ENCODE data around the gene KDM4C.

KDM4C gene

GRCh38 chr9:6909181-6909580 is 151.4 kb downstream of the KDM4C start:
- no peak for DNase-seq

DNA sequence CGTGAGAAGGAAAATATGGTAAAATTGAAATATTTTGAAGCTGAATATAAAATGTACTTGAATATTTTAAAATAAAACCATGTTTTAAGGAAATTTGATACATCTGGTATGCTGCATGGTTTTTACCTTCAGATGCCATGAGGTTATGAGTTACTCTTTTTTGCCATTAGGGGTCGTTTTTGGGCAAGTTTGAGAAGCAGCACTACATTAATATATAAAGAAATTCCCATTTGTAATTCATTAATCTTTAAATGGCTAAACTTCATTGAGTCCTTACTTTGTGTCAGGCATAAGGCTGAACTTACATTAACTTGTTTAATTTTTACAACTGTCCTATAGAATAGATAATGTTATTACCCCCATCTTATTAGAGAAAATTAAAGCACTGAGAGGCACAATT is 152.3 kb downstream of the KDM4C start:
- no peak for DNase-seq

GRCh38 chr9:6910497-6910896 is 152.7 kb downstream of the KDM4C start:
- DNase-seq, result no peak

DNA sequence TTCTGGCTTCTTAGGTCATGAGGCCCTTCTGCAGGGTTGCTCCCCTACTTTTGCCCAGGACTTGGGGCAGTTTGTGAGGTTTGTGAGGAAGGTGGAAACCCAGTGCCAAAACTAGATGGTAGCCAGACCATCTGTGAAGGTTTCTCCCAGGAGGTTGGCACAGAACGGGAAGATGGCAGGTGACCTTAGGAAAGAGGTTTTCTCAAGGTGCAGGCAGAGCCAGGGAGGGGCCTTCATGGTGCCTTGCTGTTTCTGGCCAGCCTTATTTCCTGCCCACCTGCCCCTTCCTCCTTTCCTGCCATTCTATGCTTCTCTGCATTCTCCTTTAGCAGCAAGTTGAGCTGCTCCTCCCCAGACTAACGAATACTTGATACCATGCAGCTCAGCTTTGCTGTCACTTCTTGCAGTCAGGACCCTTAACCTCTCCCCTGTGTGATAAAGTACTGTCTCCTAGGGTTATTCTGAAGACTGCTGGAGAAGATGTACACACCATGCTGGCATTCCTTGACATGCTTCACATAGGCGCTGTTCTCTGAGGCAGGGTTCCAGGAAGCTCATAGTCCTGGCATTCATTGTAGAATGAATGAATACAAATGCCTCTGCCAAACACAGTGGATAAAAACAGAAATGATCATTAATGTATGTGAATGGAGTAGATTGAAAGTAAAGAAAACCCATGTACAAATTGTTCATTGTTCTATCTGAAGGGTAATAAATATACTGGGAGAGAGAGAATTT is 154.3 kb downstream of the KDM4C start:
- no peak for DNase-seq

DNA sequence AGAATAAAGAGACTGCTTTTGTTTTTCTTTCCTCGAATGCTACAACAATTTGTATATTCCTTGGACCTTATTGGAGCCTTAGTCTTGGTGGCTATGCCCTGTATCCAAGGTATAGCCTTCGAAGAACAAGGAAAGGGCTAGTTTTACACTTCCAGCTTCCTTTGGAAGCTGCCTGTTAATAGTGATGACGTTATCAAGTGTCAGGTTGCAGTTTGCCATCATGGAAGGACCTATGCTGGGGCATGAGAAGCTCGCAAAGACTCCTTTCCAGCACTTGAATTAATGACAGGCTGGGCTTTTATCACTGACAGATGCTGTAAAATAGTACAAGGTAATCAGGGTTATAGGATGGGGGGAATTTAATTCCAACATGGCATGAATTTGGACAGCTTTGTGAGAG is 157.9 kb downstream of the KDM4C start:
- DNase-seq, result no peak

DNA sequence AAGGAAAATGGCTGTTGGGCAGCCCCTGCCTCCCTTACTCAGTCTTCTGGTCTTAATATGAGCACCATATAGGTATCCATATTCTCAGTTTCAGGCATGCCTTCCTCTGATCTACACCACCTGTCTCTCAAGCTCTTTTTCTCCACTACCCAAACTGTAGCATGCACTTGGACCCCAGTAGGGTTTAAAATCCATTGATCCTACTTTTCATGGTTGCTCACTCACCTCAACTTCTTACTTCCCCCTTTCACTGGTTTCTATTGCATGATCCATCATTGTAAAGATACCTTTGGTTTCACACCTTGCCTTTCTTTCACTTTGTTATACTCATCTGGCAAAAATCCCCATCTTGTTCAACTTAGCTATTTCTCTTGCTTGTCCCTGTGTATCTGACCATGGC is 159.4 kb downstream of the KDM4C start:
- DNase-seq, result no peak

DNA sequence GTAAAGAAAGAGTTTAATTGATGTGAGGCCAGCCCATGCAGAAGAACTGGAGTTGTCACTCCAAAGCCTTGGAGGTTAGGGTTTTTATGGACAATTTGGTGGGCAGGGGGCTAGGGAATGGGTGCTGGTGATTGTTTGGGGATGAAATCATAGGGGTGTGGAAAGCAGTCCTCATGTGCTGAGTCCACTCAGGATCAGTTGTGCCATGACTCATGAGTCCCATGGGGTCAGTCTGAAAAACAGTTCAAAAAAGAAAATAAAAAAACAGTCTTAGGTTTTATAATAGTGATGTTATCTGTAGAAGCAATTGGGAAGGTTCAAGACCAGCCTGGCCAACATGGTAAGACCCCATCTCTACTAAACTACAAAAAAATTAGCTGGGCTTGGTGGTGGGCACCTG is 162.3 kb downstream of the KDM4C start:
- DNase-seq, result no peak

DNA sequence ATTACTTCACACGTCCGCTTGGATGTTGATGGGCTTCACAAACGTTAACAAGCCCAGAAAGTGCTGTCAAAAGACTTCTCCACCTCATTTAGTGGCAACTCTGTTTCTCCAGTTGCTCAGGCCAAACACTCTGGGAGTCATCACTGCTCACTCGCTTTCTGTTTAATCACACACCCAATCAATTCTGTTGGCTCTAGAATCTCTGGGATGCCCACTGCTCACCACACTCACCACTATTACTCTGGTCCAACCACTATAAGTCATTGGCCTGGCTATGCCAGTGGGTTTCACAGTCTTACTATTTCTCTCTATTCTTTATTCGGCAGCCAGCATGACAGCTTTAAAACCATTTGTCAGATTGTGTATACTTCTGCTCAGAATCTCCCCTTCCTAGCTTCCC is 163.5 kb downstream of the KDM4C start:
- no peak for DNase-seq

- DNase-seq, result no peak
Observed at GRCh38 chr9:6922124-6922676, 164.4 kb downstream of the KDM4C start.

DNA sequence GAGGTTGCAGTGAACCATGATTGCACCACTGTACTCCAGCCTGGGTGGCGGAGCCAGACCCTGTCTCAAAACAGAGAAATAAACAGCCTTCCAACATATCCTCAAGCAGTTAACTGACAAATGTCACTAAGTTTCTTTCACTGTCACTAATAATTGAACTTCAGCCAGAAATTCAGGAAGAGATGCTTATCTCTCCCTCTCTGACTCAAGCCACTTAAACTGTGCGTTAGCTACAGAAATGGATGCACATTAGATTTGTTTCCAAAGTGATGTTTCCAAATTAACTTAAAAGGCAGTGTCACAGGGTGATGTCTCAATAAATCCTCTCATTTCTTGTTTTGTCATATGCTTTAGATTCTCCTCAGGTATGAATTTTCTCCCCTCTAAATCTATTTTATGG is 164.9 kb downstream of the KDM4C start:
- no peak for DNase-seq

DNA sequence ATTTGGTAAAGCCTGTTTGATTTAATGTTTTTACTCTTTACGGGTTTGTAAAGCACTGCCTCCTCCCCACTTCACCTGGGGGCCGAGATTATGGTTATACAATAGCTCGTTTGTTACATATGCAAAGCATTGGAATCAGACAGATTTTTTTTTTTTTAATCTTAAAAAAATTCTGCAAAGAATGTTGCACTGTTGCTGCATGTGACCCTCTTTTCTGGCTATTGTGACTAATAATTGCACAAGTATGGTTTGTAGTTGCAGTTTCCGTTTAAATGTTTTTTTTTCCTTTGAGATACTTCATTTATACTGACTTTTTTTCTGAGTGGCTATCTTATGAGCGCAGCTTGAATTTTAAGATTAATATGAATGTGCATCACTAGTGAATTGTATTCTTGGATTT is 165.3 kb downstream of the KDM4C start:
- DNase-seq, result no peak

GRCh38 chr9:6924149-6924548 is 166.4 kb downstream of the KDM4C start:
- DNase-seq, result no peak

- DNase-seq, result no peak
Observed at GRCh38 chr9:6924988-6925563, 167.3 kb downstream of the KDM4C start.

DNA sequence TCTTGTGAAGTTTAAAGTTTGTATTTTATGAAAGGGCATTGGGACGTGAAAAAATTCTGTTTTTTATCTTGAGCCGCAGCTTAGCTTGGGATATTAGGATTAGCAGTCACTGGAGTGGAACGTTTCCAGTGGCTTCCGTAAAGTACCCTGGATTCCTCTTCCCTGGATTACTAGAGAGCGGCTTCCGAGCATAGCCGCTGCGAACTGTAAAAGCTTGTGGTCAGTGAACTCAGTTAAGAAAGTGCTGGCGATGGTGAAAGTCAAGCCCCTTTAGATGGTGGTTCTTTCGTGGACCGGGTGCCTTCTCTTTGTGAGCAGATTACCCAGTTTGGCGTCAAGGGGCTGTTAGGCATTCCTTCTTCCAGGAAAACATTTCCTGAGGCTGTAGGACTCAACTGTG is 168.1 kb downstream of the KDM4C start:
- no peak for DNase-seq

- DNase-seq, result no peak
Observed at GRCh38 chr9:6926436-6926835, 168.7 kb downstream of the KDM4C start.

- no peak for DNase-seq
Observed at GRCh38 chr9:6927838-6928237, 170.1 kb downstream of the KDM4C start.

DNA sequence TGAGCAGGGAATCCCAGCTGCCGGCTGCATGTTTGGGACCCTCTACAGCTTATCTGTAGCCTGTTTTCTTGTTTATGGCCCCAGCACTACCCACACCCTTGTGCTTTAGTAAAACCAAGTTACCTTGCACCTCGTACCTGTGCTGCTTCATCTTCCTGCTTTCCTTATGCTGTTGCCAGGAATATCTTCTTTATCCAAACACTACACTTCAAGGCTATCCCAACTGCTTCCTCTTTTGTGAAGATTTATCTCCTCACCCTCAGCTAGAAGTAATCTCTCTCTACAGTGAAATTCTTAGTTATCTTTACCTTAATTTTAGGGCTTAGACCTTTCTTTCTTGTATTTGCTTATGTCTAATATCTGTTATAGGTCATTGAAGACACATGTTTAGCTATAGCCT is 171.1 kb downstream of the KDM4C start:
- DNase-seq, result no peak

DNA sequence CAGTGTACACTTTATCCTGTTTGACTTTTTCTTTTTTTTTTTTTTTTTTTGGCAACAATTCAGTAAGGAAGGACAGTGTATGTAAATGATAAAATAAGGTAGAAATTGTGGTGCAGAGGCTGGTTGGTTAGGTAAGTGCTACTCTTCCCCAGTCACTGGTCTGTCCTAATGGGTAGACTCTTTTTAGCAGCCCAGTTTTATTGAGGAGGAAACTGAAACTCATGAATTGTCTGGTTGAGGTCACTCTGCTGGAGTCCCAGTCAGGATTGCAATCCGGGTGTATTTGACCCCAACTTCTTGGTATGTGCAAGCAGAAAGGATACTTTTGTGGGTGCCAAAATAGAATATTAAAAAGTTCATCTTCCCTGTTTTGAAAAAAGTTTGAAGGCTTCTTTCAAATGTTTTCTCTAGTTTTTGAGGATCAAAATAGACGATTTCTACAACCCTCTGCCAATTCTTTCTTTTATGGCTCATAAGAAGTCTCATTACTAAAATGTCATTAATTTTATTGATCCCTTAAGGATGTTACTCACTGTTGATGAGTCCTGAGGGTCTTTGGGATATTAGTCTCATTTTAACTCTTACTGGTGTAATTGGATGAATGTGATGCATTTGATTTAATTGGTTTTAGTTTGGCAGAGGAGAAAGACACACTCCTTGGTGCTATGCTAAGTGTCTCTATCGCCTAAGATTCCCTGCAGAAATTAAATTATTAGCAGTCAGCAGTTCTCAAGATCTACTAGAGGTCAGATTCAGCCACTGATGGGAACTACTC is 171.9 kb downstream of the KDM4C start:
- DNase-seq, result no peak

- no peak for DNase-seq
Observed at GRCh38 chr9:6930827-6931226, 173.1 kb downstream of the KDM4C start.

GRCh38 chr9:6931913-6932312 is 174.1 kb downstream of the KDM4C start:
- no peak for DNase-seq

DNA sequence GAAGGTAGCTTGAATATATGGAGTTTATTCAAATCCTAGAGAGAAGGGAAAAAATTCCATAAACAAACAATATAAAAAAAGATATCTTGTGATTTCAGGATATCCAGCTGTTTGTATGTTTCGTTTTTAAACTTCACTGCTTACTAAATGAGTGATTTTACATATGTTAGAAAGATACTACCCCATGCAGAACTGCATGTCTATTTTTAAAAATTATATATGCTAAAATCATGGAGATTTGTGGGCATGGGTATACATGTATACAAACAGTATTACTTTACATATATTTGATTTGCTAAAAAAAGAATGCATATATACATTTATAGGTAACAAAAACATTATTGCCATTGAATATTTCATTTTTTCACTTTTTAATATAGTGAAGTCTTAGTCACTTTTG is 178.3 kb downstream of the KDM4C start:
- no peak for DNase-seq

DNA sequence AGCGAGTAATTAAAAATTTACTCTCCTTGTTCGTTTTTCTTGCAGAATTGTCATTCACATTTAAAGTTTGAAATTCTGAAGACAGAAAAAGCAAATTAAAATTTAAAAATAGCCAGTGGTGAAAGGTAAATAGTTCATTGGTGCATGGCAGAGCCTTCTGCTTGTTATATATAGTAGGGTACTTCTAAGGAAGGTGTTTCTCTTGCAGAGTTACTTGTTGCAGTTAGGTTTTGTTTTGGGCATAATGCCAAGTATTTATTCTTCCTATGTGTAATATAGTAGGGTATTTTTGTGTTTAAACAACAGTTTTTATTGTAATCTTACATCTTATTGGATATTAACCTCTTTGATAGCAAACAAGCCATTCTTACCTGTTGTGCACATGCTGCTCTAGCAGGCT is 179.4 kb downstream of the KDM4C start:
- DNase-seq, result no peak

DNA sequence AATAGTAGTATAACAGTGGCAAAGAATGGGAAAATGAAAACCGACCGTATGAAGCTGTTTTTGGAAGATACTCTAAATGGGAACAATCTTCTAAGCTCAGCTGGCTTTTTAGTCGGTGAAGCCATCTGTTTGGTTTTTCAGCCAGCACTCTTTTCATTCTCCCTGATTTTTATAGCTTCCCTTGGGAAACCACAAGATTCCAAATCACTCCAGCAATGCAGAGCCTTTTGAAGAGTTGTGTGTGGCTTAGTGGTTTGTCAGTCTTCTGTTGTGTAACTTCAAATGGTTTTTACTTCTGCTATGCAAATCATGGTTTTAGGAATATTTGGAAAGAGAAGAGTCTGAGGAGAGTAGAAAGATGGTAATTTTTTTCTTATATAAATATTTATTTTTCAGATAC is 180.7 kb downstream of the KDM4C start:
- no peak for DNase-seq

DNA sequence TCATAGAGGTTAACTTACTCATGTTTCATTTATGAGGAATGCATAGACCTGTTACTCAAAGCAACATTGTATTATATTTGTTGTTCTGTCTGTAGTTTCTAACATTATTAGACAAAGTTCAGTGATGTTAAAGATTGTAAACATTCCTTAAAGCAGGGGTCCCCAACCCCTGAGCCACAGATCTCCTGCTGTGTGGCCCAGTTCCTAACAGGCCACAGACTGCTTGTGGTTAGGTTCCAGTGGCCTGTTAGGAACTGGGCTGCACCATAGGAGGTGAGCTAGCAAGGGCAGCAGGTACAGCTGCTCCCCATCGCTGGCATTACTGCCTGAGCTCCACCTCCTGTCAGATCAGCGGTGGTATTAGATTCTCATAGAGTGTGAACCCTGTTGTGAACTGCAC is 181.1 kb downstream of the KDM4C start:
- no peak for DNase-seq
